IMR-90 (cell line): Measurements from ENCODE around the gene STK10.

Source experiments
- CHD1 ChIP-seq: IDR thresholded peaks from 2 replicates; pipeline ENCODE4 v1.6.1; 2012; ENCODE audit warnings: low read depth, low read length, improper control_type of control experiment
- ELK1 ChIP-seq: fragments of 150-350 bp; IDR thresholded peaks from 2 replicates; pipeline ENCODE4 v1.6.1; 2016; ENCODE audit warnings: low read depth, mild to moderate bottlenecking, low read length, moderate library complexity, borderline replicate concordance
- FOS ChIP-seq: fragments of 150-350 bp; IDR thresholded peaks from 2 replicates; pipeline ENCODE4 v1.6.1; 2016; ENCODE audit warnings: low read depth, low read length
- MXI1 ChIP-seq: IDR thresholded peaks from 2 replicates; pipeline ENCODE4 v1.6.1; 2012; ENCODE audit warnings: low read depth, mild to moderate bottlenecking, low read length, moderate library complexity, borderline replicate concordance
- NFE2L2 ChIP-seq: fragments of 150-350 bp; IDR thresholded peaks from 2 replicates; pipeline ENCODE4 v1.6.1; 2016; ENCODE audit warnings: low read depth, mild to moderate bottlenecking, low read length
- POLR2A ChIP-seq: IDR thresholded peaks from 2 replicates; pipeline ENCODE4 v1.6.1; 2012; ENCODE audit warnings: mild to moderate bottlenecking, low read depth, low read length
- RAD21 ChIP-seq: IDR thresholded peaks from 2 replicates; pipeline ENCODE4 v1.6.1; 2012; ENCODE audit warnings: low read length, improper control_type of control experiment
- RCOR1 ChIP-seq: IDR thresholded peaks from 2 replicates; pipeline ENCODE4 v1.6.1; 2012; ENCODE audit warnings: mild to moderate bottlenecking, low read length, improper control_type of control experiment; ENCODE audit not compliant: insufficient replicate concordance
- RFX5 ChIP-seq: IDR thresholded peaks from 2 replicates; pipeline ENCODE4 v1.8.0; 2012; ENCODE audit warnings: low read depth, mild to moderate bottlenecking, low read length, moderate library complexity
- USF2 ChIP-seq: fragments of 150-350 bp; IDR thresholded peaks from 2 replicates; pipeline ENCODE4 v1.6.1; 2017; ENCODE audit warnings: mild to moderate bottlenecking, antibody characterized with exemption, low read length, low read depth
- TF ChIP-seq, protein P1 (sequence below): conservative IDR thresholded peaks from 2 replicates; pipeline ENCODE4 v1.5.1; 2012; ENCODE audit warnings: mild to moderate bottlenecking, low read depth, low read length, improper control_type of control experiment

DNA sequence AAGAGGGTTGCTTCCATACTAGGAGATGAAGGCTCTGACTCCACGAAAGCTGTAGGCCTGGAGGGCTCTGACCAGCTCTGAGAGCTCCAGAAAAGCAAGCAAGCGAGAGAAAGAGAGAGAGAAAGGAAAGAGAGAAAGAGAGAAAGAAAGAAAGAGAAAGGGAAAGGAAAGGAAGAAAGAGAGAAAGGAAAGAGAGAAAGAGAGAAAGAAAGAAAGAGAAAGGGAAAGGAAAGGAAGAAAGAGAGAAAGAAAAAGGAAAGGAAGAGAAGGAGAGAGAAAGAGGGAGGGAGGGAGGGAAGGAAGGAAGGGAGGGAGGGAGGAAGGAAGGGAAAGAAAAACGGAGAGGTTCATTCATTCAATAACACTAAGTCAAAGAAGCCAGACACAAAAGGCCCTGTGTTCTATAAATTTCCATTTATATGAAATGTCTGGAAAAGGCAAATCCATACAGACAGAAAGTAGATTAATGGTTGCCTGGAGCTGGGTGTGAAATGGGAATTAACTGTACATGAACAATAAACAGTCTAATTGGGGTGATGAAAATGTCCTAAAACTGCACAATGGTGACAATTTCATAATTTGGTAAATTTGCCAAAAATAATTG lies 1.8 kb upstream of the STK10 start:
- TF ChIP-seq ELK1 (no peak), RFX5 (no peak), USF2 (no peak), POLR2A (no peak), FOS (no peak), CHD1 (no peak), MXI1 (no peak), NFE2L2 (no peak), RAD21 (no peak), RCOR1 (no peak)
- TF ChIP-seq, protein P1, sequence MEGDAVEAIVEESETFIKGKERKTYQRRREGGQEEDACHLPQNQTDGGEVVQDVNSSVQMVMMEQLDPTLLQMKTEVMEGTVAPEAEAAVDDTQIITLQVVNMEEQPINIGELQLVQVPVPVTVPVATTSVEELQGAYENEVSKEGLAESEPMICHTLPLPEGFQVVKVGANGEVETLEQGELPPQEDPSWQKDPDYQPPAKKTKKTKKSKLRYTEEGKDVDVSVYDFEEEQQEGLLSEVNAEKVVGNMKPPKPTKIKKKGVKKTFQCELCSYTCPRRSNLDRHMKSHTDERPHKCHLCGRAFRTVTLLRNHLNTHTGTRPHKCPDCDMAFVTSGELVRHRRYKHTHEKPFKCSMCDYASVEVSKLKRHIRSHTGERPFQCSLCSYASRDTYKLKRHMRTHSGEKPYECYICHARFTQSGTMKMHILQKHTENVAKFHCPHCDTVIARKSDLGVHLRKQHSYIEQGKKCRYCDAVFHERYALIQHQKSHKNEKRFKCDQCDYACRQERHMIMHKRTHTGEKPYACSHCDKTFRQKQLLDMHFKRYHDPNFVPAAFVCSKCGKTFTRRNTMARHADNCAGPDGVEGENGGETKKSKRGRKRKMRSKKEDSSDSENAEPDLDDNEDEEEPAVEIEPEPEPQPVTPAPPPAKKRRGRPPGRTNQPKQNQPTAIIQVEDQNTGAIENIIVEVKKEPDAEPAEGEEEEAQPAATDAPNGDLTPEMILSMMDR = no peak
